ENCODE measurements around the gene RRP12.

Gene RRP12

GRCh38 chr10:97390091-97390490, 11.0 kb downstream of the RRP12 start:
- Histone ChIP-seq H3K27me3 (ENCODE audit: insufficient read depth, poor library complexity, severe bottlenecking) (no peaks in the 10 kb centered on the region), H3K4me3 (replicated peaks; ENCODE audit: insufficient read depth, low read length) (no peak overlapping the region), H3K27ac (replicated peaks) (peak overlapping the region; percentile 22)
- TF ChIP-seq SPI1 (IDR thresholded peaks at IDR 0.05; ENCODE audit: borderline replicate concordance, low read depth), result no peak
- TF ChIP-seq, protein P1, sequence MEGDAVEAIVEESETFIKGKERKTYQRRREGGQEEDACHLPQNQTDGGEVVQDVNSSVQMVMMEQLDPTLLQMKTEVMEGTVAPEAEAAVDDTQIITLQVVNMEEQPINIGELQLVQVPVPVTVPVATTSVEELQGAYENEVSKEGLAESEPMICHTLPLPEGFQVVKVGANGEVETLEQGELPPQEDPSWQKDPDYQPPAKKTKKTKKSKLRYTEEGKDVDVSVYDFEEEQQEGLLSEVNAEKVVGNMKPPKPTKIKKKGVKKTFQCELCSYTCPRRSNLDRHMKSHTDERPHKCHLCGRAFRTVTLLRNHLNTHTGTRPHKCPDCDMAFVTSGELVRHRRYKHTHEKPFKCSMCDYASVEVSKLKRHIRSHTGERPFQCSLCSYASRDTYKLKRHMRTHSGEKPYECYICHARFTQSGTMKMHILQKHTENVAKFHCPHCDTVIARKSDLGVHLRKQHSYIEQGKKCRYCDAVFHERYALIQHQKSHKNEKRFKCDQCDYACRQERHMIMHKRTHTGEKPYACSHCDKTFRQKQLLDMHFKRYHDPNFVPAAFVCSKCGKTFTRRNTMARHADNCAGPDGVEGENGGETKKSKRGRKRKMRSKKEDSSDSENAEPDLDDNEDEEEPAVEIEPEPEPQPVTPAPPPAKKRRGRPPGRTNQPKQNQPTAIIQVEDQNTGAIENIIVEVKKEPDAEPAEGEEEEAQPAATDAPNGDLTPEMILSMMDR (IDR thresholded peaks at IDR 0.05; ENCODE audit: insufficient read depth, low read length), result no peak
- TF ChIP-seq, protein P2, sequence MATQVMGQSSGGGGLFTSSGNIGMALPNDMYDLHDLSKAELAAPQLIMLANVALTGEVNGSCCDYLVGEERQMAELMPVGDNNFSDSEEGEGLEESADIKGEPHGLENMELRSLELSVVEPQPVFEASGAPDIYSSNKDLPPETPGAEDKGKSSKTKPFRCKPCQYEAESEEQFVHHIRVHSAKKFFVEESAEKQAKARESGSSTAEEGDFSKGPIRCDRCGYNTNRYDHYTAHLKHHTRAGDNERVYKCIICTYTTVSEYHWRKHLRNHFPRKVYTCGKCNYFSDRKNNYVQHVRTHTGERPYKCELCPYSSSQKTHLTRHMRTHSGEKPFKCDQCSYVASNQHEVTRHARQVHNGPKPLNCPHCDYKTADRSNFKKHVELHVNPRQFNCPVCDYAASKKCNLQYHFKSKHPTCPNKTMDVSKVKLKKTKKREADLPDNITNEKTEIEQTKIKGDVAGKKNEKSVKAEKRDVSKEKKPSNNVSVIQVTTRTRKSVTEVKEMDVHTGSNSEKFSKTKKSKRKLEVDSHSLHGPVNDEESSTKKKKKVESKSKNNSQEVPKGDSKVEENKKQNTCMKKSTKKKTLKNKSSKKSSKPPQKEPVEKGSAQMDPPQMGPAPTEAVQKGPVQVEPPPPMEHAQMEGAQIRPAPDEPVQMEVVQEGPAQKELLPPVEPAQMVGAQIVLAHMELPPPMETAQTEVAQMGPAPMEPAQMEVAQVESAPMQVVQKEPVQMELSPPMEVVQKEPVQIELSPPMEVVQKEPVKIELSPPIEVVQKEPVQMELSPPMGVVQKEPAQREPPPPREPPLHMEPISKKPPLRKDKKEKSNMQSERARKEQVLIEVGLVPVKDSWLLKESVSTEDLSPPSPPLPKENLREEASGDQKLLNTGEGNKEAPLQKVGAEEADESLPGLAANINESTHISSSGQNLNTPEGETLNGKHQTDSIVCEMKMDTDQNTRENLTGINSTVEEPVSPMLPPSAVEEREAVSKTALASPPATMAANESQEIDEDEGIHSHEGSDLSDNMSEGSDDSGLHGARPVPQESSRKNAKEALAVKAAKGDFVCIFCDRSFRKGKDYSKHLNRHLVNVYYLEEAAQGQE (IDR thresholded peaks at IDR 0.05; ENCODE audit: insufficient replicate concordance, low read depth), result no peak
- TF ChIP-seq POLR2AphosphoS5 (IDR thresholded peaks at IDR 0.05; ENCODE audit: low read depth), result no peak
- no peak for TF ChIP-seq GABPA (IDR thresholded peaks at IDR 0.05; ENCODE audit: low read depth)
- no peak for DNase-seq (ENCODE audit: low read depth in 1 of 2, low spot score in 1 of 2)

DNA sequence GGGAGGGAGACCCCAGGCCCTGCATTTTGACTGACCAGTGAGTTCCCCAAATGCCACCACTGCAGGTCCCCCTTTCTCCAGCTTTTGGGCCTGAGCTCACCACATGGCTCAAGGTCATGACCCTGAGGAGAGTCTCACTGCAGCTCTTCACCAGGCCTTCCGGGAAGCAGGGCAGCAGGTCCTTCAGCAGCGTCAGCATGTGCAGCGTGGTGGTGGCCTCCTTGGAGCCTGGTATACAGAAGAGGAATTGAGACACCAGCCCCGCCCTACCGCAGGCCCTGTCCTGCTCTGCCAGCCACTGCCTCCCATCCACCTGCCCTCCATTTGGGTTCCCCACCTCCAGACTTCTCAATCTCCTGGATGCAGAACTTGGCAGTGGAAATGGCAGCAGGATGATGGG, 13.0 kb downstream of the RRP12 start:
- Histone ChIP-seq H3K4me3 (replicated peaks; ENCODE audit: insufficient read depth, low read length) (no peak overlapping the region), H3K27me3 (ENCODE audit: insufficient read depth, poor library complexity, severe bottlenecking) (no peaks in the 10 kb centered on the region), H3K27ac (replicated peaks) (no peak overlapping the region)
- DNase-seq (ENCODE audit: low read depth in 1 of 2, low spot score in 1 of 2), result no peak
- TF ChIP-seq SPI1 (IDR thresholded peaks at IDR 0.05; ENCODE audit: borderline replicate concordance, low read depth) (no peak), POLR2AphosphoS5 (IDR thresholded peaks at IDR 0.05; ENCODE audit: low read depth) (no peak), GABPA (IDR thresholded peaks at IDR 0.05; ENCODE audit: low read depth) (no peak)
- TF ChIP-seq, protein P2 (IDR thresholded peaks at IDR 0.05; ENCODE audit: insufficient replicate concordance, low read depth), result no peak
- TF ChIP-seq, protein P1 (IDR thresholded peaks at IDR 0.05; ENCODE audit: insufficient read depth, low read length), result no peak

- DNase-seq (ENCODE audit: low read depth in 1 of 2, low spot score in 1 of 2), result no peak
- TF ChIP-seq, protein P2 (IDR thresholded peaks at IDR 0.05; ENCODE audit: insufficient replicate concordance, low read depth), result no peak
- TF ChIP-seq POLR2AphosphoS5 (IDR thresholded peaks at IDR 0.05; ENCODE audit: low read depth) (no peak), SPI1 (IDR thresholded peaks at IDR 0.05; ENCODE audit: borderline replicate concordance, low read depth) (no peak), GABPA (IDR thresholded peaks at IDR 0.05; ENCODE audit: low read depth) (no peak)
- TF ChIP-seq, protein P1 (IDR thresholded peaks at IDR 0.05; ENCODE audit: insufficient read depth, low read length), result no peak
- H3K4me3 ChIP-seq (replicated peaks; ENCODE audit: insufficient read depth, low read length), result no peak overlapping the region
- no peak overlapping the region for H3K27ac ChIP-seq (replicated peaks)
- H3K27me3 ChIP-seq (ENCODE audit: insufficient read depth, poor library complexity, severe bottlenecking), result no peaks in the 10 kb centered on the region
Measured at GRCh38 chr10:97385565-97385964, 15.6 kb downstream of the RRP12 start.
